HG02571 (cell line): ENCODE results near the gene C16orf46.

Experiments
- ATAC-seq: cut with Tn5 transposase; IDR thresholded peaks from one replicate; pipeline ENCODE4 v1.9.1; 2021; ENCODE audit warnings: mild to moderate bottlenecking, moderate library complexity; ENCODE audit not compliant: unreplicated experiment

Gene C16orf46

GRCh38 chr16:81076566-81077075, 417 bp downstream of the C16orf46 start:
- peak; percentile 86 for ATAC-seq

GRCh38 chr16:81073560-81074330, 3.3 kb downstream of the C16orf46 start:
- ATAC-seq: no peak

- ATAC-seq: no peak
Observed at GRCh38 chr16:81071805-81072204, 5.2 kb downstream of the C16orf46 start.

GRCh38 chr16:81070979-81071378, 6.1 kb downstream of the C16orf46 start:
- ATAC-seq: no peak

- no peak for ATAC-seq
Observed at GRCh38 chr16:81069063-81069462, 8.0 kb downstream of the C16orf46 start.

GRCh38 chr16:81067166-81067565, 9.9 kb downstream of the C16orf46 start:
- ATAC-seq: no peak

GRCh38 chr16:81066681-81067080, 10.4 kb downstream of the C16orf46 start:
- ATAC-seq: no peak

- no peak for ATAC-seq
Observed at GRCh38 chr16:81061871-81062608, 15.0 kb downstream of the C16orf46 start.

GRCh38 chr16:81061307-81061640, 15.8 kb downstream of the C16orf46 start:
- no peak for ATAC-seq

- ATAC-seq: no peak
Observed at GRCh38 chr16:81060576-81061306, 16.3 kb downstream of the C16orf46 start.

- no peak for ATAC-seq
Observed at GRCh38 chr16:81053761-81054160, 23.3 kb downstream of the C16orf46 start.

GRCh38 chr16:81042821-81043220, 34.2 kb downstream of the C16orf46 start:
- ATAC-seq: no peak

GRCh38 chr16:81041696-81042095, 35.3 kb downstream of the C16orf46 start:
- no peak for ATAC-seq

GRCh38 chr16:81040842-81041241, 36.2 kb downstream of the C16orf46 start:
- no peak for ATAC-seq

GRCh38 chr16:81040131-81040530, 36.9 kb downstream of the C16orf46 start:
- ATAC-seq: no peak

GRCh38 chr16:81036751-81037350, 40.2 kb downstream of the C16orf46 start:
- ATAC-seq: no peak

GRCh38 chr16:81035975-81036750, 40.9 kb downstream of the C16orf46 start:
- ATAC-seq: peak; percentile 45

GRCh38 chr16:81035398-81035974, 41.6 kb downstream of the C16orf46 start, which contains the start of gene ATMIN:
Gene ATMIN (plus strand): TSS chr16:81035842. CDS start chr16:81035871, 29 bp downstream.
- ATAC-seq: peak; percentile 89

- no peak for ATAC-seq
Observed at GRCh38 chr16:81029930-81030604, 47.0 kb downstream of the C16orf46 start.
